Ovary (tissue), 10 donors: ENCODE measurements around the gene AASS. TPM values are rescaled to one million over a fixed set of nuclear protein-coding genes. Genes with fewer than 3 reads are reported as not detected.
"Not testable (repeated sequence)": the region's sequence is repeated elsewhere in the genome, so short reads cannot be mapped to it uniquely, and the experiment has no call there.

ENCODE experiments used
- DNase-seq, 5 donors: peaks; one replicate each; pipeline ENCODE4 v3.0.0-alpha.2; 2019 to 2020
- H3K27ac ChIP-seq, 2 donors: fragments of 200-600 bp; one replicate each; pipeline versions ENCODE4 v1.5.1 to v1.8.0; 2019 to 2022
- H3K27me3 ChIP-seq: fragments of 200-600 bp; one replicate; pipeline ENCODE4 v1.8.0; 2022
- H3K36me3 ChIP-seq: fragments of 200-600 bp; sonication (generic); one replicate; pipeline ENCODE4 v1.5.1; 2019
- H3K4me1 ChIP-seq: one replicate; pipeline ENCODE4 v1.8.1; 2013; ENCODE audit warnings: mild to moderate bottlenecking, moderate library complexity; ENCODE audit not compliant: insufficient read depth
- H3K4me3 ChIP-seq: fragments of 200-600 bp; sonication (generic); one replicate; pipeline ENCODE4 v1.5.1; 2017
- H3K9me3 ChIP-seq, 2 donors: fragments of 200-600 bp in 1 of 2; sonication (generic) in 1 of 2; one replicate each; pipeline versions ENCODE4 v1.5.1 to v1.8.1; 2013 to 2019; ENCODE audit warnings: mild to moderate bottlenecking in 1 of 2, moderate library complexity in 1 of 2
- CTCF ChIP-seq, 3 donors: fragments of 450-650 bp in 2 of 3; fragments of 200-600 bp in 1 of 3; IDR thresholded peaks; one replicate each; pipeline versions ENCODE4 v1.5.1 to v1.8.0; 2016 to 2022; ENCODE audit warnings: antibody characterized with exemption in 3 of 3, mild to moderate bottlenecking in 1 of 3
- EP300 ChIP-seq: sonication (generic); formaldehyde crosslinking; IDR thresholded peaks from one replicate; pipeline ENCODE4 v1.6.1; 2017; ENCODE audit warnings: antibody characterized with exemption
- POLR2A ChIP-seq: fragments of 450-650 bp; IDR thresholded peaks from one replicate; pipeline ENCODE4 v1.6.1; 2017; ENCODE audit warnings: antibody characterized with exemption, mild to moderate bottlenecking, moderate library complexity
- WGBS, 3 donors: extraction: QIAGEN DNeasy Blood & Tissue Kit in 1 of 3; methylation state at CpG; one replicate each; pipeline versions ENCODE4 v1.1.5 to v1.1.7; 2013 to 2017; 5-methylcytosine and 5-hydroxymethylcytosine counted together
- intact Hi-C, 4 donors: fragments of 100-400 bp; cut with DNase I; formaldehyde crosslinking; loops; one replicate each; pipeline versions ENCODE4 v1.11.0 to v1.15.1; 2022 to 2023
- long read RNA-seq, 3 donors: library from polyadenylated mRNA in 2 of 3; unstranded in 2 of 3; transcript quantifications; one replicate each; pipeline ENCODE4 v2.0.0 and lab custom pipeline, GENCODE V29; 2021 to 2026
- polyA plus RNA-seq, 2 donors: library from polyadenylated mRNA; stranded (reverse); fragments of 200-250 nt in 1 of 2; fragments of 350-450 nt in 1 of 2; fragmentation: Illumina TruSeq in 1 of 2; extraction: RNeasy Lipid Tissue Mini Kit (QIAGEN cat#74804) in 1 of 2; gene quantifications; one replicate each; pipeline ENCODE4 v1.2.3, GENCODE V29; 2013 to 2014
- total RNA-seq, 7 donors: library from RNA; depleted of rRNA in 2 of 7; stranded (reverse); fragments of >200 nt in 2 of 7; fragmentation: NEBNext Ultra II Directional in 3 of 7; extraction: Animal tissue kit (Norgen Biotek cat#: 25700) in 3 of 7; gene quantifications; one replicate each; pipeline versions ENCODE4 v1.1.0 to v1.2.4, GENCODE V29; 2016 to 2023
- donor health status: DM: no; HTN: no; CAD: no; lungs with moderate emphysema.
- donor health status: DM: no; HTN: no; CAD: no.
- donor health status: Bipolar disorder and iron deficiency.
- donor health status: DM: yes; HTN: yes; CAD: no.
- donor health status: DM: no; HTN: no; CAD: no.
- donor health status: DM: yes; HTN: yes; CAD: no.

The AASS gene
- total RNA-seq (10 to 100 TPM; 55.7 to 97.6 (median 68.5) TPM), polyA plus RNA-seq (10 to 100 TPM; 26.1 to 37.7 TPM)
- long read RNA-seq, donor 1, transcript AASS-203 (24 exons, 3,163 nt), result major isoform, 8 of 26 reads
- long read RNA-seq, donor 1, partial matches to known transcripts, result 11 of 26 reads
- long read RNA-seq, donor 1, other reads (novel, unspliced or antisense), result 7 of 26 reads
- long read RNA-seq, donor 2, partial matches to known transcripts, result 14 of 16 reads
- long read RNA-seq, donor 2, other reads (novel, unspliced or antisense), result 0 of 16 reads
- long read RNA-seq, donor 3, transcript AASS-203 (24 exons, 3,163 nt), result major isoform, 21 of 43 reads
- long read RNA-seq, donor 3, partial matches to known transcripts, result 4 of 43 reads
- long read RNA-seq, donor 3, other reads (novel, unspliced or antisense), result 16 of 43 reads

DNA sequence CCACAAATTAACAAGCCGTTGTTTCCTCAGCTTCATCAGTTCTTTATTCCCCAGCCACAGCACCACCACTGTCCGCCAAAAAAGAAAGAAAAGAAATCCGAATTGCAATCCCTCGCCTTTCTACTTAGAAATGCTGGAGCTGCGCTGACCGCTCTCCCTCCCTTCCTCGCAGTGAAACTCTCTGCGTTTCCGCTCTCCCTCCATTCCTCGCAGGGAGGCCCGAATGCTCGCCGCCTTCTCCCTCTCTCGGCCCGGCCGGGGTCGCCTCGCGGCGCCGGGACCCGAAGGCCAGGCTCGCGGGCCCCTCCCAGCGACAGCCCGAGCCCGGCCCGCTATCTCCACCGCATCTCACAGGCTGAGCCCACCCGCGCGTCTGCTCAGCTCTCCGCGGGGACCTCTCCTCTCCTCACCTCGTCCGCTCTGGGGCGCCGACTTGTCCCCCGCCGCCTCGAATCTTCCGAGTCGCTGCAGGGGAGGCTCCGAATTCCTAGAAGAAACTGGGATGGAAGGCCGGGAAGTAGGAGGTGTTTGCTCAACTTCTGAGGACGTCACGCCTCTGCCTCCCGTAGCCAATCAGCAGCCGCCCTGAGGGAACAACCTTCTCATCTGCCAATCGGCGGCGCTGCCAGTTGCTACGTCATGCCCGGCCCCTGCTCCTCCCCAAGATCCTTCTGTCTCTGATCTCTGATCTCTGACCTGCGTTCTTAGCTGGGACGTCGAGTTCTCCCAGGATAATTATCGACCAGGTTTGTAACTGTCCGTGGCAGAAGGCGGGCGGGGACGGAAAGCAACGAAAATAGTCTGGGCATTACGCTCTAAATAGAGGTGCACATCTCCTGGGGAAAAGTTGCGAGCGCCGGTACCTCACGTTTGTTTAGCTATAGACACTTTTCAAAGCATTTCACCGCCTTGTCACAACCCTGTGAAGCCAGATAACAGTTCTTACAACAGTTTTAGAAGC is at the start of gene AASS:
TSS of gene AASS (minus strand) at position 499 of the 961 bp plus-strand sequence. CDS start 10,523 bp downstream, outside the sequence.
- Histone ChIP-seq H3K9me3 (no peaks in the 10 kb centered on the region), H3K27ac (peak within 1 kb of the TSS; percentile 92 to 98), H3K27me3 (no peaks in the 10 kb centered on the region), H3K4me3 (peak within 1 kb of the TSS; percentile 96), H3K4me1 (peaks cover 6% of the 10 kb centered on the region), H3K36me3 (no peaks in the 10 kb centered on the region)
- WGBS, 3 donors, result 0 to 1% (median 1%) methylated on average over 69 of the region's 69 CpGs
- TF ChIP-seq CTCF (IDR thresholded peaks at IDR 0.05) (no peak), EP300 (peak; percentile 96), POLR2A (peak; percentile 96)
- intact Hi-C loops, result no loop called here
- DNase-seq, result peak; percentile 99 to 100 (median 99)

DNA sequence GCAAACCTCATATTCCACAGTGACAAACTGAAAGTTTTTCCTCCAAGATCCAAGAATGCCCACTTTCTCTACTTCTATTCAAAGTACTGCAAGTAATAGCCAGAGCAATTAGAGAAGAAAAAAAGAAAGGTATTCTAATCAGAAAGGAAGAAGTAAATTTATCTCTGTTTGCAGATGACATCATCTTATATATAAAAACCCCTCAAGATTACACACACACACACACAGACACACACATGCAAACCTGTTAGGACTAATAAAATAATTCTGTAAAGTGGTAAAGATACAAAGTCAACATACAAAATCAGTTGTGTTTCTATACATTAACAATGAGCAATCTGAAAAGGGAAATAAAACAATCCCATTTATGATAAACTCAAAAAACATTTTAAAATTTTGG is 44.7 kb upstream of the AASS start:
- Histone ChIP-seq H3K27me3 (no peaks in the 10 kb centered on the region), H3K27ac (no peak overlapping the region), H3K9me3 (peaks cover 0 to 3% of the 10 kb centered on the region in 2 donors), H3K4me3 (no peak overlapping the region), H3K4me1 (no peaks in the 10 kb centered on the region), H3K36me3 (no peaks in the 10 kb centered on the region)
- TF ChIP-seq POLR2A (no peak), CTCF (IDR thresholded peaks at IDR 0.05) (no peak), EP300 (no peak)
- no peak for DNase-seq
- intact Hi-C loops, result no loop called here

- Histone ChIP-seq H3K9me3 (no peaks in the 10 kb centered on the region), H3K4me3 (no peak overlapping the region), H3K27me3 (no peaks in the 10 kb centered on the region), H3K27ac (no peak overlapping the region), H3K36me3 (no peaks in the 10 kb centered on the region), H3K4me1 (no peaks in the 10 kb centered on the region)
- DNase-seq, result no peak
- no peak for TF ChIP-seq POLR2A
- 80 to 89% (median 83%) methylated on average over 3 of the region's 3 CpGs for WGBS, 3 donors
- intact Hi-C loops, result no loop called here
Observed at GRCh38 chr7:122183106-122183505, 39.1 kb upstream of the AASS start.

DNA sequence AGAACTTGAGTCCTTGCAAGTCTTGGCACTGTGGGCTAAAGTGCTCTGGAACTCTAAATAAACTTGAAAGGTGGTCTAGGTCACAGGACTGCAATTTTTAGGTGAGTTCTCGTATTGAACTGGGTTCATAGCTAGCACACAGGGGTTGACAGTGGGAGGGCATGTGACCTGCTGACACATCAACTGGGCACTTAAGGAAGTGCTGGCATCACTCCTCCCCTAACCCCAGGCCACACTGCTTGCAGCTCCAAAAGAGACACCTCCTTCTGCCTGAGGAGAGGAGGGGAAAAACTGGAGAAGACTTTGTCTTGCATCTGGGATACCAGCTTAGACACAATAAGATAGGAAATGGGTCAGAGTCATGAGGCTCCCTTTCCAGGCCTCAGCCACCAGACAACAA is 38.0 kb upstream of the AASS start:
- WGBS, 3 donors, result 48 to 90% (median 82%) methylated on average over 1 of the region's 1 CpG
- H3K27me3 ChIP-seq, result no peaks in the 10 kb centered on the region
- no peaks in the 10 kb centered on the region for H3K9me3 ChIP-seq
- H3K36me3 ChIP-seq, result no peaks in the 10 kb centered on the region
- H3K4me3 ChIP-seq, result no peak overlapping the region
- TF ChIP-seq EP300 (no peak), CTCF (IDR thresholded peaks at IDR 0.05) (no peak), POLR2A (no peak)
- intact Hi-C loops, result no loop called here
- no peak for DNase-seq
- H3K27ac ChIP-seq, result no peak overlapping the region
- no peaks in the 10 kb centered on the region for H3K4me1 ChIP-seq

- intact Hi-C loops, H3K4me3 ChIP-seq, H3K27ac ChIP-seq, H3K36me3 ChIP-seq, H3K27me3 ChIP-seq, H3K4me1 ChIP-seq, H3K9me3 ChIP-seq, DNase-seq: not testable (repeated sequence)
- WGBS, 3 donors, result 77 to 88% (median 86%) methylated on average over 2 of the region's 2 CpGs
Observed at GRCh38 chr7:122172144-122172543, 28.1 kb upstream of the AASS start.
